IMR-90 (cell line): ENCODE results near the gene FSTL1. TPM values are rescaled to one million over a fixed set of nuclear protein-coding genes. Genes with fewer than 3 reads are reported as not detected.
A peak's percentile ranks its signal among the peaks of the same experiment; 100 is the strongest.

ENCODE experiments used
- ATAC-seq: fragments of 200-7000 bp; cut with Tn5 transposase; 2 replicates; pipeline ENCODE4 v1.9.1; 2020; ENCODE audit warnings: low read depth, mild to moderate bottlenecking, moderate library complexity
- BruUV-seq: library from RNA; stranded (reverse); fragments of 400-500 nt; replicated peaks from 2 replicates; lab custom pipeline; 2021; lab: Mats Ljungman, UMichigan
- CTCF ChIA-PET: fragments of 300-600 bp; formaldehyde crosslinking; extraction: SDS; loops from one replicate; lab custom pipeline; 2021; ENCODE audit warnings: antibody characterized with exemption; lab: Yijun Ruan, JAX
- POLR2A ChIA-PET: fragments of 300-600 bp; sonication (Branson Sonifier 250); formaldehyde crosslinking; loops from one replicate; lab custom pipeline; 2022; ENCODE audit warnings: antibody characterized with exemption; ENCODE audit not compliant: unreplicated experiment; lab: Charles Lee
- DNase-seq: peaks from one replicate; pipeline ENCODE4 v3.0.0; 2013
- H2AFZ ChIP-seq: replicated peaks from 2 replicates; pipeline ENCODE3; 2013; ENCODE audit warnings: low read length, mild to moderate bottlenecking; ENCODE audit not compliant: poor library complexity
- H2AK5ac ChIP-seq: 2 replicates; pipeline ENCODE4 v1.6.1; 2013; ENCODE audit warnings: low read depth, low read length, inconsistent platforms
- H2AK9ac ChIP-seq: replicated peaks from 2 replicates; pipeline ENCODE3; 2013; ENCODE audit warnings: mild to moderate bottlenecking, low read depth, low read length, moderate library complexity; ENCODE audit not compliant: poor library complexity
- H2BK120ac ChIP-seq: 2 replicates; pipeline ENCODE4 v1.6.1; 2013; ENCODE audit warnings: low read depth, low read length, inconsistent platforms
- H2BK15ac ChIP-seq: 3 replicates; pipeline ENCODE4 v1.6.1; 2013; ENCODE audit warnings: low read depth, low read length, inconsistent platforms
- H2BK20ac ChIP-seq: 2 replicates; pipeline ENCODE4 v1.6.1; 2013; ENCODE audit warnings: low read depth, mild to moderate bottlenecking, inconsistent platforms, low read length, moderate library complexity
- H2BK5ac ChIP-seq: 2 replicates; pipeline ENCODE4 v1.6.1; 2013; ENCODE audit warnings: mild to moderate bottlenecking, low read depth, low read length, inconsistent platforms; ENCODE audit not compliant: poor library complexity, severe bottlenecking
- H3K14ac ChIP-seq: replicated peaks from 2 replicates; pipeline ENCODE4 v1.6.1; 2013; ENCODE audit warnings: low read depth, low read length, inconsistent platforms
- H3K18ac ChIP-seq: 2 replicates; pipeline ENCODE4 v1.6.1; 2013; ENCODE audit warnings: low read depth, low read length, control low read depth
- H3K23ac ChIP-seq: 2 replicates; pipeline ENCODE4 v1.6.1; 2013; ENCODE audit warnings: low read depth, low read length, inconsistent platforms
- H3K27ac ChIP-seq: 2 replicates; pipeline ENCODE4 v1.5.1; 2013; ENCODE audit warnings: mild to moderate bottlenecking, control low read depth, low read length; ENCODE audit not compliant: insufficient read depth
- H3K27me3 ChIP-seq: 2 replicates; pipeline ENCODE4 v1.6.1; 2013; ENCODE audit warnings: low read length; ENCODE audit not compliant: control insufficient read depth, insufficient read depth
- H3K36me3 ChIP-seq: 2 replicates; pipeline ENCODE4 v1.6.1; 2013; ENCODE audit warnings: low read length, mixed read lengths; ENCODE audit not compliant: control insufficient read depth, insufficient read depth
- H3K4ac ChIP-seq: 2 replicates; pipeline ENCODE4 v1.6.1; 2013; ENCODE audit warnings: low read depth, low read length, inconsistent platforms
- H3K4me1 ChIP-seq: 2 replicates; pipeline ENCODE4 v1.6.1; 2013; ENCODE audit warnings: low read length, mixed read lengths; ENCODE audit not compliant: control insufficient read depth, insufficient read depth
- H3K4me2 ChIP-seq: 2 replicates; pipeline ENCODE4 v1.6.1; 2013; ENCODE audit warnings: low read depth, mild to moderate bottlenecking, control low read depth, low read length, moderate library complexity
- H3K4me3 ChIP-seq: 2 replicates; pipeline ENCODE4 v1.5.1; 2013; ENCODE audit warnings: low read depth, mild to moderate bottlenecking, control low read depth, low read length, moderate library complexity; ENCODE audit not compliant: insufficient read depth
- H3K56ac ChIP-seq: 2 replicates; pipeline ENCODE4 v1.6.1; 2013; ENCODE audit warnings: low read length, inconsistent platforms; ENCODE audit not compliant: insufficient read depth; ENCODE audit errors: extremely low read depth
- H3K79me1 ChIP-seq, 2 experiments: 2 replicates each; pipeline ENCODE4 v1.6.1; 2013; ENCODE audit warnings: low read length in 2 of 2, inconsistent platforms in 1 of 2, low read depth in 1 of 2
- H3K9ac ChIP-seq: 2 replicates; pipeline ENCODE4 v1.6.1; 2013; ENCODE audit warnings: low read depth, low read length, control low read depth
- H3K9me1 ChIP-seq: 2 replicates; pipeline ENCODE4 v1.6.1; 2013; ENCODE audit warnings: low read length, inconsistent platforms; ENCODE audit not compliant: insufficient read depth
- H3K9me3 ChIP-seq: 2 replicates; pipeline ENCODE4 v1.6.1; 2013; ENCODE audit warnings: low read length; ENCODE audit not compliant: control insufficient read depth, insufficient read depth
- H4K20me1 ChIP-seq: 2 replicates; pipeline ENCODE4 v1.6.1; 2013; ENCODE audit warnings: low read length, inconsistent platforms; ENCODE audit not compliant: insufficient read depth
- H4K5ac ChIP-seq: 2 replicates; pipeline ENCODE4 v1.6.1; 2013; ENCODE audit warnings: mild to moderate bottlenecking, low read depth, low read length, control low read depth
- H4K8ac ChIP-seq, 2 experiments: 2 replicates each; pipeline ENCODE4 v1.6.1; 2013; ENCODE audit warnings: low read depth in 2 of 2, low read length in 2 of 2, control low read depth in 1 of 2, inconsistent platforms in 1 of 2
- H4K91ac ChIP-seq: 2 replicates; pipeline ENCODE4 v1.6.1; 2013; ENCODE audit warnings: low read depth, low read length, inconsistent platforms; ENCODE audit not compliant: insufficient read depth
- BHLHE40 ChIP-seq: fragments of 150-350 bp; IDR thresholded peaks from 2 replicates; pipeline ENCODE4 v1.6.1; 2016; ENCODE audit warnings: mild to moderate bottlenecking, low read depth, low read length
- CEBPB ChIP-seq: IDR thresholded peaks from 2 replicates; pipeline ENCODE4 v1.6.1; 2012; ENCODE audit warnings: low read depth, low read length, improper control_type of control experiment
- CHD1 ChIP-seq: IDR thresholded peaks from 2 replicates; pipeline ENCODE4 v1.6.1; 2012; ENCODE audit warnings: low read depth, low read length, improper control_type of control experiment
- ELK1 ChIP-seq: fragments of 150-350 bp; IDR thresholded peaks from 2 replicates; pipeline ENCODE4 v1.6.1; 2016; ENCODE audit warnings: low read depth, mild to moderate bottlenecking, low read length, moderate library complexity, borderline replicate concordance
- FOS ChIP-seq: fragments of 150-350 bp; IDR thresholded peaks from 2 replicates; pipeline ENCODE4 v1.6.1; 2016; ENCODE audit warnings: low read depth, low read length
- MAZ ChIP-seq: IDR thresholded peaks from 2 replicates; pipeline ENCODE4 v1.6.1; 2012; ENCODE audit warnings: low read depth, mild to moderate bottlenecking, low read length, improper control_type of control experiment, moderate library complexity, borderline replicate concordance
- MXI1 ChIP-seq: IDR thresholded peaks from 2 replicates; pipeline ENCODE4 v1.6.1; 2012; ENCODE audit warnings: low read depth, mild to moderate bottlenecking, low read length, moderate library complexity, borderline replicate concordance
- NFE2L2 ChIP-seq: fragments of 150-350 bp; IDR thresholded peaks from 2 replicates; pipeline ENCODE4 v1.6.1; 2016; ENCODE audit warnings: low read depth, mild to moderate bottlenecking, low read length
- POLR2A ChIP-seq: IDR thresholded peaks from 2 replicates; pipeline ENCODE4 v1.6.1; 2012; ENCODE audit warnings: mild to moderate bottlenecking, low read depth, low read length
- RAD21 ChIP-seq: IDR thresholded peaks from 2 replicates; pipeline ENCODE4 v1.6.1; 2012; ENCODE audit warnings: low read length, improper control_type of control experiment
- RCOR1 ChIP-seq: IDR thresholded peaks from 2 replicates; pipeline ENCODE4 v1.6.1; 2012; ENCODE audit warnings: mild to moderate bottlenecking, low read length, improper control_type of control experiment; ENCODE audit not compliant: insufficient replicate concordance
- RFX5 ChIP-seq: IDR thresholded peaks from 2 replicates; pipeline ENCODE4 v1.8.0; 2012; ENCODE audit warnings: low read depth, mild to moderate bottlenecking, low read length, moderate library complexity
- SMC3 ChIP-seq: fragments of 150-350 bp; IDR thresholded peaks from 2 replicates; pipeline ENCODE4 v1.6.1; 2016; ENCODE audit warnings: low read depth, mild to moderate bottlenecking, antibody characterized with exemption, low read length, moderate library complexity
- WGBS, 2 experiments: methylation state at CpG; one replicate each; pipeline versions ENCODE4 v1.1.5 to v1.1.7; 2013; ENCODE audit warnings: missing lambda C conversion rate in 2 of 2; ENCODE audit not compliant: insufficient read length in 1 of 2; ENCODE audit errors: extremely low coverage in 2 of 2; 5-methylcytosine and 5-hydroxymethylcytosine counted together
- dilution Hi-C: fragments of 300-500 bp; cut with HindIII; formaldehyde crosslinking; loops from one replicate; pipeline ENCODE4 v1.14.3; 2018; ENCODE audit warnings: low sequenced_read_pairs; ENCODE audit not compliant: unreplicated experiment
- in situ Hi-C: fragments of 300-500 bp; cut with MboI; formaldehyde crosslinking; loops from 3 replicates; pipeline ENCODE4 v1.14.3; 2019; ENCODE audit warnings: low sequenced_read_pairs, inconsistent platforms, mixed read lengths
- intact Hi-C: fragments of 100-400 bp; cut with micrococcal nuclease; formaldehyde crosslinking; loops from 2 replicates; pipeline ENCODE4 v1.10.0; 2022
- polyA plus RNA-seq, 3 experiments: library from polyadenylated mRNA; depleted of rRNA; stranded (reverse); fragments of >200 nt; gene quantifications; 2 replicates each; pipeline ENCODE4 v1.2.3, GENCODE V29; 2012; ENCODE audit warnings: low replicate concordance in 1 of 3
- total RNA-seq: library from RNA; depleted of rRNA; stranded (reverse); fragments of >200 nt; gene quantifications from 2 replicates; pipeline ENCODE4 v1.2.3, GENCODE V29; 2012
- TF ChIP-seq, protein P1 (sequence below): fragments of 150-350 bp; IDR thresholded peaks from 2 replicates; pipeline ENCODE4 v1.6.1; 2017; ENCODE audit warnings: mild to moderate bottlenecking, antibody characterized with exemption, low read length, low read depth
- TF ChIP-seq, protein P2 (sequence below): conservative IDR thresholded peaks from 2 replicates; pipeline ENCODE4 v1.5.1; 2012; ENCODE audit warnings: mild to moderate bottlenecking, low read depth, low read length, improper control_type of control experiment

FSTL1 gene
- total and polyA plus RNA-seq, 2 of the 4 experiments (the other 2 are of a cell fraction): 864 to 1,642 TPM

DNA sequence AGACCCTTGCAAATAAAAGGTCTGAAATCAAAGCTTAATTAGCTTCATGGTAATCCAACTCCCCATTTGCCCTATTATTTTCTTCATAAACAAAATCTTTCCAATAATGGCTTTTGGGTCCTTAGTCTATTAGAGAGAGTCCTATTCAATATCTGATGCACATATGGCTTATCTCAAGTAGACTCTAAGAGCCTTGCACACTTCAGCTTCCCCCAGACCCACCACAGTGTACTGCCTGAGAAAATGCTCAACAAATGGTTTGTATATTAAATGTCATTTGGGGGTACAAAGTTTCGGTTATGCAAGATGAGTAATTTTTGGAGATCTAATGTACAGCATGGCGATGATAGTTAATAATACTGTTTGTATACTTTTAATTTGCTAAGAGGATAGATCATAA lies 28.9 kb downstream of the FSTL1 start:
- Histone ChIP-seq H2BK15ac (no peak overlapping the region), H2BK120ac (no peak overlapping the region), H3K9me3 (no peaks in the 10 kb centered on the region), H3K14ac (0 out of 2 replicates have a peak overlapping the region, but pooled peaks have one; percentile 70), H2AK9ac (no peak overlapping the region), H3K9ac (no peak overlapping the region), H3K9me1 (peaks cover 43% of the 10 kb centered on the region), H2BK20ac (no peak overlapping the region), H4K91ac (peak overlapping the region; percentile 43; the same call in 1 of the 2 replicates), H3K56ac (no peak overlapping the region), H2AK5ac (no peak overlapping the region), H2BK5ac (peak overlapping the region; percentile 89), H3K27me3 (no peaks in the 10 kb centered on the region), H3K79me1 (peaks cover 55 to 91% of the 10 kb centered on the region in 2 experiments), H3K18ac (no peak overlapping the region), H4K8ac (peak overlapping the region in 1 of 2 experiments; percentile 29; a peak in 2 of 4 replicates), H3K4me3 (no peak overlapping the region), H3K4me1 (peaks cover 54% of the 10 kb centered on the region), H3K36me3 (peaks cover 34% of the 10 kb centered on the region), H4K20me1 (peaks cover 93% of the 10 kb centered on the region), H3K27ac (peak overlapping the region; percentile 92; the same call in 1 of the 2 replicates), H3K4ac (no peak overlapping the region), H2AFZ (no peak overlapping the region), H3K4me2 (no peak overlapping the region), H3K23ac (0 out of 2 replicates have a peak overlapping the region, but pooled peaks have one; percentile 76), H4K5ac (no peak overlapping the region)
- no peak for ATAC-seq
- no TSS peak for BruUV-seq
- CTCF ChIA-PET: interaction anchor here (1.1 to 2.6 kb wide), 2 partner anchors 9 to 137 kb away, joined by 4 to 19 read pairs; no protein-coding TSS in a partner anchor
- intact Hi-C loops: loop anchor here (1.0 to 10.0 kb wide), 3 partner anchors 27 to 373 kb away; no protein-coding TSS in a partner anchor
- in situ Hi-C loops: loop anchor here (10.0 kb wide), 1 partner anchor 133 kb away; no protein-coding TSS in a partner anchor
- TF ChIP-seq ELK1: no peak
- TF ChIP-seq CEBPB: no peak
- no peak for TF ChIP-seq MAZ
- TF ChIP-seq NFE2L2: no peak
- TF ChIP-seq BHLHE40: no peak
- TF ChIP-seq, protein P1, sequence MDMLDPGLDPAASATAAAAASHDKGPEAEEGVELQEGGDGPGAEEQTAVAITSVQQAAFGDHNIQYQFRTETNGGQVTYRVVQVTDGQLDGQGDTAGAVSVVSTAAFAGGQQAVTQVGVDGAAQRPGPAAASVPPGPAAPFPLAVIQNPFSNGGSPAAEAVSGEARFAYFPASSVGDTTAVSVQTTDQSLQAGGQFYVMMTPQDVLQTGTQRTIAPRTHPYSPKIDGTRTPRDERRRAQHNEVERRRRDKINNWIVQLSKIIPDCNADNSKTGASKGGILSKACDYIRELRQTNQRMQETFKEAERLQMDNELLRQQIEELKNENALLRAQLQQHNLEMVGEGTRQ: no peak
- TF ChIP-seq RAD21: no peak
- no peak for TF ChIP-seq SMC3
- no peak for TF ChIP-seq RCOR1
- TF ChIP-seq FOS: no peak
- TF ChIP-seq CHD1: no peak
- no peak for TF ChIP-seq POLR2A
- TF ChIP-seq, protein P2, sequence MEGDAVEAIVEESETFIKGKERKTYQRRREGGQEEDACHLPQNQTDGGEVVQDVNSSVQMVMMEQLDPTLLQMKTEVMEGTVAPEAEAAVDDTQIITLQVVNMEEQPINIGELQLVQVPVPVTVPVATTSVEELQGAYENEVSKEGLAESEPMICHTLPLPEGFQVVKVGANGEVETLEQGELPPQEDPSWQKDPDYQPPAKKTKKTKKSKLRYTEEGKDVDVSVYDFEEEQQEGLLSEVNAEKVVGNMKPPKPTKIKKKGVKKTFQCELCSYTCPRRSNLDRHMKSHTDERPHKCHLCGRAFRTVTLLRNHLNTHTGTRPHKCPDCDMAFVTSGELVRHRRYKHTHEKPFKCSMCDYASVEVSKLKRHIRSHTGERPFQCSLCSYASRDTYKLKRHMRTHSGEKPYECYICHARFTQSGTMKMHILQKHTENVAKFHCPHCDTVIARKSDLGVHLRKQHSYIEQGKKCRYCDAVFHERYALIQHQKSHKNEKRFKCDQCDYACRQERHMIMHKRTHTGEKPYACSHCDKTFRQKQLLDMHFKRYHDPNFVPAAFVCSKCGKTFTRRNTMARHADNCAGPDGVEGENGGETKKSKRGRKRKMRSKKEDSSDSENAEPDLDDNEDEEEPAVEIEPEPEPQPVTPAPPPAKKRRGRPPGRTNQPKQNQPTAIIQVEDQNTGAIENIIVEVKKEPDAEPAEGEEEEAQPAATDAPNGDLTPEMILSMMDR: no peak
- no peak for TF ChIP-seq MXI1
- no peak for TF ChIP-seq RFX5
- POLR2A ChIA-PET: no interaction called here
- WGBS, 2 experiments: no CpG with 5 or more reads among the region's 2 CpGs
- dilution Hi-C loops: no loop called here
- DNase-seq: no peak
